Measurements from ENCODE around the gene ATP6V0E1.

The ATP6V0E1 gene

GRCh38 chr5:173018358-173018757 is 34.8 kb downstream of the ATP6V0E1 start:
- no peak for TF ChIP-seq EZH2phosphoT487 (IDR thresholded peaks at IDR 0.05; ENCODE audit: borderline replicate concordance)
- no peak for TF ChIP-seq CTCF (conservative IDR thresholded peaks at IDR 0.05; ENCODE audit: low read length)
- no peak overlapping the region for H3K4me3 ChIP-seq (ENCODE audit: low read length, poor library complexity, severe bottlenecking)
- no peaks in the 10 kb centered on the region for H3K9me2 ChIP-seq (replicated peaks; ENCODE audit: low read depth, low read length)
- no peak overlapping the region for H3K9ac ChIP-seq (ENCODE audit: low read depth, low read length, poor library complexity, severe bottlenecking)
- no peaks in the 10 kb centered on the region for H3F3A ChIP-seq (ENCODE audit: low read depth)
- H3K4me2 ChIP-seq (ENCODE audit: low read depth, low read length, poor library complexity, severe bottlenecking), result no peak overlapping the region
- H2AFZ ChIP-seq (ENCODE audit: low read length), result no peak overlapping the region
- H3K4me1 ChIP-seq (ENCODE audit: insufficient read depth, low read length, poor library complexity, severe bottlenecking), result no peaks in the 10 kb centered on the region
- H3K79me2 ChIP-seq (ENCODE audit: insufficient read depth, low read length), result peaks cover 10% of the 10 kb centered on the region
- no peaks in the 10 kb centered on the region for H3K9me3 ChIP-seq (ENCODE audit: insufficient read depth, low read depth, low read length)
- H3K27me3 ChIP-seq (ENCODE audit: insufficient read depth, low read length, poor library complexity, severe bottlenecking), result no peaks in the 10 kb centered on the region
- peaks cover 15% of the 10 kb centered on the region; the same call in 1 of the 2 replicates for H3K36me3 ChIP-seq (ENCODE audit: insufficient read depth, low read length)
- peaks cover 5% of the 10 kb centered on the region for H4K20me1 ChIP-seq (ENCODE audit: insufficient read depth, low read length, poor library complexity, severe bottlenecking)

GRCh38 chr5:173020154-173020581 is 36.6 kb downstream of the ATP6V0E1 start:
- H3F3A ChIP-seq (ENCODE audit: low read depth), result no peaks in the 10 kb centered on the region
- no peak overlapping the region for H3K4me3 ChIP-seq (ENCODE audit: low read length, poor library complexity, severe bottlenecking)
- H3K9me2 ChIP-seq (replicated peaks; ENCODE audit: low read depth, low read length), result no peaks in the 10 kb centered on the region
- H3K27me3 ChIP-seq (ENCODE audit: insufficient read depth, low read length, poor library complexity, severe bottlenecking), result no peaks in the 10 kb centered on the region
- no peak overlapping the region for H3K9ac ChIP-seq (ENCODE audit: low read depth, low read length, poor library complexity, severe bottlenecking)
- H2AFZ ChIP-seq (ENCODE audit: low read length), result no peak overlapping the region
- peaks cover 4% of the 10 kb centered on the region; the same call in 1 of the 2 replicates for H3K79me2 ChIP-seq (ENCODE audit: insufficient read depth, low read length)
- peaks cover 15% of the 10 kb centered on the region; the same call in 1 of the 2 replicates for H3K36me3 ChIP-seq (ENCODE audit: insufficient read depth, low read length)
- no peaks in the 10 kb centered on the region for H3K9me3 ChIP-seq (ENCODE audit: insufficient read depth, low read depth, low read length)
- TF ChIP-seq EZH2phosphoT487 (IDR thresholded peaks at IDR 0.05; ENCODE audit: borderline replicate concordance), result no peak
- TF ChIP-seq CTCF (conservative IDR thresholded peaks at IDR 0.05; ENCODE audit: low read length), result no peak
- H3K4me2 ChIP-seq (ENCODE audit: low read depth, low read length, poor library complexity, severe bottlenecking), result no peak overlapping the region
- peaks cover 2% of the 10 kb centered on the region for H4K20me1 ChIP-seq (ENCODE audit: insufficient read depth, low read length, poor library complexity, severe bottlenecking)
- H3K4me1 ChIP-seq (ENCODE audit: insufficient read depth, low read length, poor library complexity, severe bottlenecking), result no peaks in the 10 kb centered on the region

DNA sequence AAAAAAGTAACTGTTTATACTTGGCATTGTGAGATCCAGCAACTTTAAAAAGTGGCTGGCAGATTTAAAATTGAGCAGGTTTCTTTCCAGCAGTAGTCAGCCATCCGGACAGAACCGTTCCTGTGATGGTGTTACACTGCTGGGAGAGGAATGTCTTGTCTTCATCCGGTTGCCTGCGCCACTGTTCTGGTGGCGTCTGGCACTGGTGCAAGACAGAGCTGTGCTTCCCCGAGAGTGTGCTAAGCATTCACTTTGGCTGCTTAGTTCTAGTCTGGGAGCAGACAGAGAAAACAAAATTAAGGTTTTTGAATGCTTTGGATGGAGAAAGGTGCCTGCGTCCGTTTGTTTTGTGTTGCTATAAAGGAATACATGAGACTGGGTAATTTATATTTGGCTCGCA is 37.1 kb downstream of the ATP6V0E1 start:
- Histone ChIP-seq H4K20me1 (ENCODE audit: insufficient read depth, low read length, poor library complexity, severe bottlenecking) (no peaks in the 10 kb centered on the region), H2AFZ (ENCODE audit: low read length) (no peak overlapping the region), H3K4me2 (ENCODE audit: low read depth, low read length, poor library complexity, severe bottlenecking) (no peak overlapping the region), H3K36me3 (ENCODE audit: insufficient read depth, low read length) (peaks cover 15% of the 10 kb centered on the region; the same call in 1 of the 2 replicates), H3K4me3 (ENCODE audit: low read length, poor library complexity, severe bottlenecking) (no peak overlapping the region), H3K9ac (ENCODE audit: low read depth, low read length, poor library complexity, severe bottlenecking) (no peak overlapping the region), H3K79me2 (ENCODE audit: insufficient read depth, low read length) (peaks cover 6% of the 10 kb centered on the region; the same call in 1 of the 2 replicates), H3K27me3 (ENCODE audit: insufficient read depth, low read length, poor library complexity, severe bottlenecking) (no peaks in the 10 kb centered on the region), H3K9me3 (ENCODE audit: insufficient read depth, low read depth, low read length) (no peaks in the 10 kb centered on the region), H3K4me1 (ENCODE audit: insufficient read depth, low read length, poor library complexity, severe bottlenecking) (no peaks in the 10 kb centered on the region), H3K9me2 (replicated peaks; ENCODE audit: low read depth, low read length) (no peaks in the 10 kb centered on the region), H3F3A (ENCODE audit: low read depth) (no peaks in the 10 kb centered on the region)
- no peak for TF ChIP-seq EZH2phosphoT487 (IDR thresholded peaks at IDR 0.05; ENCODE audit: borderline replicate concordance)
- no peak for TF ChIP-seq CTCF (conservative IDR thresholded peaks at IDR 0.05; ENCODE audit: low read length)

Measured in Loucy (cell line).